DMS 273 (cell line): ENCODE measurements around the gene NUP42.

Experiments
- DNase-seq: peaks from one replicate; lab custom pipeline; 2025; ENCODE audit not compliant: unreplicated experiment; lab: John Stamatoyannopoulos, UW

Gene NUP42

GRCh38 chr7:23234569-23235296, 52.9 kb downstream of the NUP42 start:
- DNase-seq: peak; percentile 33

DNA sequence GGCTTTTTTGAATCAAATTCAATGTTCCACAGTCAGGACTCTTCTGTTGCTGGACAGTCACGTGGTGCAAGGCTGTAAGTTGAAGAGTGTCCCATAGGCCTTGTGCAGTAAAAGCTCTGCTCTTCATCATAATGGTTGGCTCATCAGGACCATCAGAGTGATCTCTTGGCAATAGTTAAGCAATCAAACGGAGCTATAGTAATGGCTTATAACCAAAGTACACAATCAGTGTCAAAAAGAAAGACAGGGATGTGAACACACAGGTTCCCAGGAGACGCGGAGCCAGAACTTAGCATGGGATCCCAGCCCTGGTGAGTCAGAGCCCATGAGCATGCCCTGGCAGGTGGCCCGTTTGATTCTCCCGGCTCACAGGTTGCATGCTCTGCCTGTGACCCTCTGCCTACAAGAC, 54.0 kb downstream of the NUP42 start:
- DNase-seq: peak; percentile 41

- no peak for DNase-seq
Observed at GRCh38 chr7:23237000-23237399, 55.2 kb downstream of the NUP42 start.

- no peak for DNase-seq
Observed at GRCh38 chr7:23238983-23239652, 57.3 kb downstream of the NUP42 start.

DNA sequence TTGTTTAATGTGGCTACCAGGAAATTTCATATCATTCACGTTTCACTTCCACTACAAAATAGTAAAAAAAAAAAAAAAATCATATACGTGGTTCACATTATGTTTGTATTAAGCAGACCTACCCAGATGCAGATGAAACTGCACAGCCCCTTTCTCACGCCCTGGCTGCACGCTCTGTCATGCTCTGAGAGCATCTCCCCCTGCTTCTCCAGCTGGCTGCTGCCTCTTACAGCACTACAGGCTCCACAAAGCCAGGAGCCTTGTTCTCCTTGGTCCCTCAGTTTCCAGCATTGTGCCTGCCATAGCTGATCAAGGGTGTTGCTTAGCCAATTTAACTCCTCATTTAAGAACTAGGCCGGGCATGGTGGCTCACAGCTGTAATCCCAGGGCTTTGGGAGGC, 57.9 kb downstream of the NUP42 start:
- DNase-seq: no peak

DNA sequence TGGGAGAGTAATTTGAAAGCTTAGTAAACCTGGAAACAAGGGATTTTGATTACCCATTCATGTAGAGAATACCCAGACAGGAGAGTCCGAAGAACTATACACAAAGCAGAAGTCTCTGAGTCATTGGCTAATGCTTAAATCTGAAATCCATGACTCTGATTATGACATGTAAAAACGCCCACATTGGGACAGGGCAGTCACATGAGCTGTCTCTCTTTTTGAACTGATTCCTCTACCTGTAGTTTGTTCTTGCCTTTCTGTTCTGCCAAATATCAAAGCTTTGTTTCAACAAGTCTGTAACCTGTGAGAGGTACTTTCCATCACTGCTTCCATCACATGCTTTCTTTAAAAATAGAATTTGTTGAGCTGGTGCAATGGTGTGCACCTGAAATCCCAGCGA, 60.5 kb downstream of the NUP42 start:
- DNase-seq: no peak

DNA sequence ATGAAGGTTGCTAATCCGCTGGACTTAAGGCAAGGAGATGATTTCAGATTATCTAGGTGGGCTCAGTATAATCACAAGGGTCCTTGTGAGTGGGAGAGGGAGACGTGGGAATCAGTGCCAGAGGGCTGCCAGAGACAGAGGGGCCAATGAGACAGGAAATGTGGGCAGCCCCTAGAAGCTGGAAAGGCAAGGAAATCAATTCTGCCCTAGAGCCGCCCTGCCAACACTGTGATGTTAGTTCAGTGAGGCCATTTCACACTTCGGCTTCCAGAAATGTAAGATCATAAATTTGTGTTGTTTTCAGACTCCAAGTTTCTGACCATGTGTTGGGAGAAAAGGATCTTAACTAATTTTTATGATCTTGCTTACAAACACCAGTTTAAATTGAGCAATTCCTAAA, 61.1 kb downstream of the NUP42 start:
- no peak for DNase-seq

DNA sequence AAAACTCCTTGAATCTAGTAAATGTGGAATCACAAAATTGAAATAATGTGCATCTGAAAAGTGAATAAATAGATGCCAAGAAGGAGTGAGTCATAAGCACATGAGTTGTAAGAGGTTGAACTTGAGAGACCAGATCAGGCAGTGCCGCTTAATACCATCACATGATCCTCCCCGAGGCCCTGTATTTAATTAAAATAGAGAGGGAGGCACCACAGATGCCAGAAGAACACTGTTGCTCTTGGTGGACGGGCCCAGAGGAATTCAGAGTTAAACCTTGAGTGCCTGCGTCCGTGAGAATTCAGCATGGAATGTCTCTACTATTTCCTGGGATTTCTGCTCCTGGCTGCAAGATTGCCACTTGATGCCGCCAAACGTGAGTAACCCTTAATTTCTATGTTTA, 64.7 kb downstream of the NUP42 start, which contains the start of gene GPNMB:
TSS of gene GPNMB (plus strand) at position 221 of the 400 bp plus-strand sequence. CDS start at position 304, 83 bp downstream.
- peak; percentile 29 for DNase-seq

GRCh38 chr7:23247046-23247602, 65.3 kb downstream of the NUP42 start:
- DNase-seq: no peak

DNA sequence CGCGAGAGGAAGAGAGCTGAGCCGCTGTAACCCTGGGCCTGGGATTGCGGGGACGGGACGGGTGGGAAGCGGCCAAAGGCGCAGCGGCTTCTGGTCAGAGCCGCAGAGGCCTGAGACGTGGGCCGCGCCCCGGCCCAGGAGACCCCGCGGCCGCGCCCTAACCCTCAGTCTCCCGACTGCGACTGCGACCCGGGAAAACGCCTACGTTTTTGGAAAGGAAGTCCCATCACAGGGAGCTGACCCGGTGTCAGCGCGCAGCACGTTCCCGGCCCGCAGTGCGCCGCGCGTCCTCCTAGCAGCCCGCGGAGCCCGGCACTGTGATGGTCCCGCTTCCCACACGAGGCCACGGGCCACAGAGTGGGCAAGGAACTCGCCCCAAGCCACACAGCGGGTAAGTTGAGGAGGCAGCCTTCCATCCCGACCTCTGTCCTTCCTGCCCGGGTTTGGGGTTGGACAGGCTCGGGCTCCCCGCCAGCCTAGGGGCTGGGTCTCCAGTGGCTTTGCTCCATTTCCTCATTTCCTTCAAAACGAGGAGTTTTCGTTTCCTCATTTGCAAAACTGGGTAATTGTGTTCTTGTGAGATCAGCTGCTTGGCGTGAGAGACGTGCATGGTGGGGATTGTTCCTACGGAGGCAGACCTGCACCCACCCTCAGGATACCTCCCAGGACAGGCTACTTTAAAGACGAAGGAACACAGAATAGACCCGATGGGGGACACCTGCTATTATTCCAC, 65.9 kb downstream of the NUP42 start:
- no peak for DNase-seq

- DNase-seq: no peak
Observed at GRCh38 chr7:23249486-23249885, 67.6 kb downstream of the NUP42 start.
